Pancreas (tissue), 10 donors: Measurements from ENCODE around the gene TAF1B. TPM values are rescaled to one million over a fixed set of nuclear protein-coding genes. Genes with fewer than 3 reads are reported as not detected.

Source experiments
- ATAC-seq, 4 donors: fragments of 200-7000 bp; cut with Tn5 transposase; one replicate each; pipeline versions ENCODE4 v1.8.0 to v1.9.1; 2020; ENCODE audit warnings: mild to moderate bottlenecking in 4 of 4, moderate library complexity in 4 of 4
- DNase-seq, 6 donors: peaks; one replicate each; pipeline ENCODE4 v3.0.0-alpha.2; 2020
- FAIRE-seq: peaks from 2 replicates; lab custom pipeline; 2012; peaks lifted over from hg19 to GRCh38; lab: Jason Lieb, UNC
- H3K27ac ChIP-seq, 4 donors: fragments of 200-600 bp; sonication (generic); 1 replicate in 3 of 4; 2 replicates in 1 of 4; pipeline versions ENCODE4 v1.5.0 to v1.8.0; 2020
- H3K27me3 ChIP-seq, 4 donors: fragments of 200-600 bp; one replicate each; pipeline ENCODE4 v1.8.0; 2021
- H3K36me3 ChIP-seq, 3 donors: fragments of 200-600 bp; sonication (generic) in 1 of 3; one replicate each; pipeline versions ENCODE4 v1.5.0 to v1.8.0; 2020 to 2021
- H3K4me1 ChIP-seq, 3 donors: fragments of 200-600 bp; one replicate each; pipeline ENCODE4 v1.8.0; 2021
- H3K4me3 ChIP-seq, 4 donors: fragments of 200-600 bp; sonication (generic) in 2 of 4; one replicate each; pipeline versions ENCODE4 v1.5.0 to v1.8.0; 2020 to 2021
- H3K9me3 ChIP-seq, 4 donors: fragments of 200-600 bp; one replicate each; pipeline ENCODE4 v1.8.0; 2021
- CTCF ChIP-seq, 4 donors: fragments of 200-600 bp; sonication (generic) in 3 of 4; IDR thresholded peaks; one replicate each; pipeline versions ENCODE4 v1.5.0 to v1.8.0; 2021; ENCODE audit warnings: antibody characterized with exemption in 4 of 4
- WGBS, 2 donors: extraction: QIAGEN DNeasy Blood & Tissue Kit; methylation state at CpG; one replicate each; pipeline ENCODE4 v1.1.7; 2013; 5-methylcytosine and 5-hydroxymethylcytosine counted together
- intact Hi-C, 3 donors: fragments of 100-400 bp; cut with DNase I; formaldehyde crosslinking; loops; one replicate each; pipeline versions ENCODE4 v1.11.1 to v1.14.2; 2022
- polyA plus RNA-seq, 2 donors: library from polyadenylated mRNA; stranded (reverse); fragments of 200-250 nt; gene quantifications; one replicate each; pipeline ENCODE4 v1.2.3, GENCODE V29; 2013
- total RNA-seq, 6 donors: library from RNA; stranded (reverse); fragmentation: NEBNext Ultra II Directional in 4 of 6; extraction: Animal tissue kit (Norgen Biotek cat#: 25700) in 4 of 6; gene quantifications; one replicate each; pipeline versions ENCODE4 v1.2.1 to v1.2.4, GENCODE V29; 2021 to 2023
- donor health status: healthy with polysubstance abuse.
- donor health status: DM: no; HTN: no; CAD: no; lungs with moderate emphysema.
- donor health status: DM: no; HTN: no; CAD: no.
- donor health status: control.
- donor health status: control.
- donor health status: Bipolar disorder and iron deficiency.
- donor health status: DM: yes; HTN: yes; CAD: no.
- donor health status: DM: no; HTN: no; CAD: no.
- donor health status: DM: no; HTN: no; CAD: no.
- donor health status: DM: yes; HTN: yes; CAD: no.

The TAF1B gene
- total and polyA plus RNA-seq, 8 donors = 2.3 to 11.4 (median 5.8) TPM

- ATAC-seq (no peak), DNase-seq (peak in 1 of 6 donors; percentile 28), FAIRE-seq (no peak)
- WGBS, 2 donors = 77 to 79% methylated on average over 4 of the region's 4 CpGs
- Histone ChIP-seq H3K4me1 (peaks cover 0 to 4% (median 0%) of the 10 kb centered on the region in 3 donors), H3K4me3 (no peak overlapping the region), H3K9me3 (no peaks in the 10 kb centered on the region), H3K27me3 (no peaks in the 10 kb centered on the region), H3K36me3 (no peaks in the 10 kb centered on the region), H3K27ac (no peak overlapping the region)
- intact Hi-C loops = no loop called here
- no peak for TF ChIP-seq CTCF (IDR thresholded peaks at IDR 0.05)
Observed at GRCh38 chr2:9797086-9797485, 46.2 kb upstream of the TAF1B start.

DNA sequence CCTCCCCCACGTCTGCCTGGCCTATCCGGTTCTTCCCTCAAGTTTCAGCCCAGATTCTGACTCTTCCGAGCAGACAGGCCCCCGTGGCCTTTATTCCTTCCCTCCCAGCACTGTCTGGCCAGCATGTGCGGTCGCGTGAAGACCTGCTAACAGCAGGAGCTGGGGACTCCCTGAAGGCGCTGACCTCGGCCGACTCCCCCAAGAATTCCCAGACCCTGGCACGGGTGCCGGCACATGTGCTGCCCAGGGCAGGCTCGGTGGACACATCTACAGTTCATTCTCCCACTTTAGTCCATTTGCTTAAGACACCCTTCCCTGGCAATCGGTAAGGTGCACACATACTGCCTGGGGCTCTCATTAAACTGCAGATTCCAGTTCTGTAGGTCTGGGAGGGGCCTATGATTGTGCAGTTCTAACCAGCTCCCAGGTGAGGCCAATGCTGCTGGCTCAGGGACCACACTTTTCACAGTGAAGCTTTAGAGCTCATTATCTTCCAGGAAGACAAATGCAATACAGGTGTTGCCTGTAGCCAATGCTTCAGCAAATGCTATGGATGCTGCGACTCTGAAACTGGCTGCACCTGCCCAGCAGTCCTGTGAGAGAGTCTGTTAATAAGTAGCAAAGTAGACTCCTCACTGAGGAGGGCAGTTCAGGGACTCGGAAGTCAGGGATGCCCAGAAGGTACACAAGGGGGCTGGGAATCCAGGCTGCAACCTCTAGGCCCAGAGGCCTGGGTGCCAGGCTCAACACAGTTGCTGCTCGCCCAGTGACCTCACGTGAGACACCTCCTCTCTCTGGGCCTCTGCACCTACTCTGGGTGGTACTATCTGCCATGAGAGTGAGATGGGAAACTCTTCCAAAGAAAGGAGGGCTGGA is 45.4 kb upstream of the TAF1B start:
- DNase-seq (peak in 2 of 6 donors; percentile 43 to 44), FAIRE-seq (no peak), ATAC-seq (peak in 2 of 4 donors; percentile 7 to 12)
- Histone ChIP-seq H3K27me3 (no peaks in the 10 kb centered on the region), H3K4me3 (no peak overlapping the region), H3K36me3 (no peaks in the 10 kb centered on the region), H3K4me1 (peaks cover 0 to 6% (median 0%) of the 10 kb centered on the region in 3 donors), H3K27ac (no peak overlapping the region), H3K9me3 (no peaks in the 10 kb centered on the region)
- no peak for TF ChIP-seq CTCF (IDR thresholded peaks at IDR 0.05)
- intact Hi-C loops = no loop called here
- WGBS, 2 donors = 64 to 79% methylated on average over 18 of the region's 18 CpGs

DNA sequence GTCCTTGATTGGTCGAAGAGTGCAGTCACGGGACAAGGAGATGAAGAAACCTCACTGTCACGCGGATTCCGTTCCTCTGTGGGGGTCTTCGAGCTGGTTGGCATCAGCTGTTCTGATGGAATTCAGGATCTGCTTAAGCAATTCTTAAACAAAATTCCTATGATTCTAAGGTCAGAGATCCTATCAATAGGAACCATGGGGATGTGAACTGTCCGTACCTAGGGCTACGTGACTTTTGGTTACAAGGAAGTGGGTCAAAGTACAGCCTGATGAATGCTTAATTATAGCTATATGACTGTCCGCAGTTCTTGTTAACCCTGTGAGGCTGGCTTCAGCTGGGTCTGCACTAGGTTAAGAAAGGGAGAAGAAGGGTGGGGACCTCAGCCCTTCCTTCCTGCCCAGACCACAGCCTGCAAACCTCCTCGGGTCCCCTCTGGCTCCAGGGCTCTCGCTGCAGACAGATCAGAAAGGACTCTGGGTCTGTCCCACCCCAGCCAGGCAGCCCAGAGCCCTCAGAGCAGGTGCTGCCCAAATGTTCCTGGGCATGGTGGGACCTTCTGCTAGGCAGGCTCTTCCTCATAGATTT is 44.2 kb upstream of the TAF1B start:
- WGBS, 2 donors = 59 to 60% methylated on average over 11 of the region's 11 CpGs
- DNase-seq = peak in 1 of 6 donors; percentile 47
- no peak for TF ChIP-seq CTCF (IDR thresholded peaks at IDR 0.05)

GRCh38 chr2:9799729-9800632 is 43.3 kb upstream of the TAF1B start:
- no peak for FAIRE-seq
- peak; percentile 66 to 97 (median 84) for DNase-seq
- H3K27me3 ChIP-seq = no peaks in the 10 kb centered on the region
- no peak overlapping the region for H3K4me3 ChIP-seq
- intact Hi-C loops = loop anchor here in 2 of 3 donors (5.0 to 10.0 kb wide), 3 partner anchors 145 to 255 kb away; no protein-coding TSS in a partner anchor
- peak; percentile 89 to 97 (median 94) for TF ChIP-seq CTCF (IDR thresholded peaks at IDR 0.05)
- H3K36me3 ChIP-seq = no peaks in the 10 kb centered on the region
- peaks cover 0 to 8% (median 0%) of the 10 kb centered on the region in 3 donors for H3K4me1 ChIP-seq
- peak; percentile 74 to 89 (median 87) for ATAC-seq
- no peak overlapping the region for H3K27ac ChIP-seq
- 19 to 20% methylated on average over 14 of the region's 14 CpGs for WGBS, 2 donors
- no peaks in the 10 kb centered on the region for H3K9me3 ChIP-seq

More for the DNA sequence above, 44.2 kb upstream of the TAF1B start:
- no peak overlapping the region for H3K4me3 ChIP-seq
- no peaks in the 10 kb centered on the region for H3K9me3 ChIP-seq
- H3K4me1 ChIP-seq = peaks cover 0 to 8% (median 0%) of the 10 kb centered on the region in 3 donors
- no peak overlapping the region for H3K27ac ChIP-seq
- no peak for FAIRE-seq
- intact Hi-C loops = no loop called here
- peak in 1 of 4 donors; percentile 42 for ATAC-seq
- no peaks in the 10 kb centered on the region for H3K27me3 ChIP-seq
- no peaks in the 10 kb centered on the region for H3K36me3 ChIP-seq
